HK-2 (cell line): ENCODE data around the gene MYH1.
"Not testable (repeated sequence)": the region's sequence is repeated elsewhere in the genome, so short reads cannot be mapped to it uniquely, and the experiment has no call there.

Source experiments
- DNase-seq: peaks from one replicate; pipeline ENCODE4 v3.0.0-alpha.2; 2018; ENCODE audit not compliant: unreplicated experiment

The MYH1 gene

DNA sequence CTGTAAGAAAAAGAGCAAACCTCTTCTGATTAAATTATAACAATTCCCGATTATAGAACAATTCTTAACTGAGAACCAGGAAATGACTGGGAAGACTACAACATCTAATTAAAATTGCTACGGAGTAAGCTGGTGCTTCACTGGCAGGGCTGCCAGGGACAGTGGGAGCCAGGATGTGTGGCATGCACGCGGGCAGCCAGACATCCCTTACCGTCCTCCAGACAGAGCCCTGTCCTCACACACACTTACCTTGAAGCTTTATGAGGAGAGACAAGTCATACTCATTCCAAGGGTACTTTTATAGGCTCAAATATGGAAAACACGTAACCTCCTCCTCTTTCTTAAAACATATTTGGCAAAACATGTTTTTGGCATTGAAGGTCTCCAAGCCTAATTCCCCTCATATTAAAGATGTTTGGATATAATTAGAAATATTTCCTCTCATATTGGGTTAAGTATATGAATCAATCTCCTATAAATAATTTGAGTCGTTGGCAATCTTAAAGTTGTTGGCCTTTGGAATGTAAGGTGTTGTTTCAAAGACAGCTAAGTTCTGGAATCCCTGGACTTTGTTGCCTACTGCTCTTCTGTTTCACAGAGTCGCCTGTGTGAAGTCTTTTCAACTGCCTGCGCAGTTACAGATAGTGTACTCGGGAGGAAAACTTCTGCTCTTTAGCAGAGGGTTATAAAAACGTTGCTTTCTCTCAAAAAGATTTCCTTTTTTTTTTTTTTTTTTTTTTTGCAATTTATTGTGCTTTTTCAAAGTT is at the start of gene MYH1:
TSS of gene MYH1 (minus strand) at position 272 of the 767 bp plus-strand sequence. CDS start 1,900 bp downstream, outside the sequence.
- DNase-seq: no peak

GRCh38 chr17:10563991-10564660 is 45.8 kb upstream of the MYH1 start:
- DNase-seq: no peak

GRCh38 chr17:10558049-10558448 is 39.7 kb upstream of the MYH1 start:
- DNase-seq: no peak

DNA sequence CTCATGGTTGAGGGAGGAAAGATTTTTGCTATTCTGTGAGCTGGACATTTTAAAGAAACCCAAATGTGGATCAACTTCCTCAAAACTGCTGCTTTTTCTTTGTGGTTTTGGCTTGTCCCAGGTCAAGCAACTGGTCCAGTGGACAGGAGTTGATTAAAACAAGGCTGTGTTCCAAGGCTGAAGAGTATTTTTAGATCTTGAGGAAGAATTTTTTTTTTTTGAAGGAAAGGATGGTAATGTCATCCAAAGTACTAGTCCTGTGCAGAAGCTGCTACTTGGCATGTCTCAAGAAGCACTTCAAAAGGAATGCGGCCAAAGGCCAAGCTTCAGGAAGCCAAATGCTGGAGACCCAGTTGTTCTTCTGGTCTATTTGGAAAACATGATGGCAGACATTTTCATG is 39.1 kb upstream of the MYH1 start:
- DNase-seq: no peak

- DNase-seq: no peak
These were observed 38.1 kb upstream of the MYH1 start for GRCh38 chr17:10556301-10557005.

DNA sequence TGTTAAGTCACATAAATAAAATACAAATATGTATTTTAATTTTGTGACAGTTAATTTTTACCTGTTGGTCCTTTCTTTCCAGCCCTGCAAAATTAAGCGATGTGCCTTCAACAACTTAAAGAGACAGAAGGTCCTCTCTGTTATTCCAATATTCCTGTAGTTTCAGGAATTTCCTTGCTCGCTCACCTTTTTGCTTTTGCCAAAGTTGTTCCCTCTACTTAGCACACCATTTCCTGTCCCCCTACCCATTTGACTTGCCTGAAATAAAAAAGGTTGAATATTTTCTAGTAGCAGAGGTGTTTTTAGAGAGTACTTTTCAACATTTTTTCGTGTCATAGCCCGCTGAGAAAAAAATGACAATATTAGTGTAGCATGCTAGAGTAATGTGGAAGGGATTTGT is 31.7 kb upstream of the MYH1 start:
- DNase-seq: no peak

DNA sequence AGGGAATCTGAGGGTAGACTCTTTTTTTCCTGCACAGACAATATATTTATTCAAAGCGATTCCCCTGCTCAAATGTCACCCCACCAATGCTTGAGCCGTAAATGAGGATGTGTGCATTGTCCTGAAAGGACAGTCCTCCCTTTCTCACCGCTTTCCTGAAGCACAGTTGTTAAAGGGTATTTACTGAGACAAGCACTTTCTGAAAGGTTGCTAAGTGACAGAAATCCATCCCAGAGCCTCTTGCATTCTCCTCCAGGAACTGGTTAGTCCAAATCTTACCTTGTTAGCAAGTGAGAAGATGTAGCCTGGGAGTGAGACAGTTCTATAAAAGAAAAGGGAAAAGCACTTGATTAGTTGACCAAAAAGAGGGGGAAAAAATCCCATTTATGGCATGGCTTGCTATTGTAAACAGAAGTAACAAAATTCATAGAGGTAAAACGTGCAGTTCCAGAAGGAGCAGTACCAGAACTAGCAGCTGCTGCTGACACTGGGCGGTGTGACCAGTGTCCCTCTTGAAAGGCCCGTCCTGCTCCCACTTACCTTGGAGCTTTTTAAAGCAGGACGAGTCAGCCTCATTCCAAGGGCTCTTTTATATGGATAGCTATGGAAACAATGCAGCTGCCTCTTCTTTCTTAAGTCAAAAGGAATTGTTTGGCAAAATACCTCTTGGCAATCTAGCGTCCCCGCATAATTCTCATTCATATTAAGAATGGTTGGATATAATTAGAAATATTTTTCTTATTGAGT is 30.9 kb upstream of the MYH1 start, which contains the start of gene MYH2:
TSS of gene MYH2 (minus strand) at position 563 of the 747 bp plus-strand sequence. CDS start 1,738 bp downstream, outside the sequence.
- no peak for DNase-seq

GRCh38 chr17:10547351-10547750 is 29.0 kb upstream of the MYH1 start:
- no peak for DNase-seq

GRCh38 chr17:10543486-10543885 is 25.1 kb upstream of the MYH1 start:
- DNase-seq: not testable (repeated sequence)

DNA sequence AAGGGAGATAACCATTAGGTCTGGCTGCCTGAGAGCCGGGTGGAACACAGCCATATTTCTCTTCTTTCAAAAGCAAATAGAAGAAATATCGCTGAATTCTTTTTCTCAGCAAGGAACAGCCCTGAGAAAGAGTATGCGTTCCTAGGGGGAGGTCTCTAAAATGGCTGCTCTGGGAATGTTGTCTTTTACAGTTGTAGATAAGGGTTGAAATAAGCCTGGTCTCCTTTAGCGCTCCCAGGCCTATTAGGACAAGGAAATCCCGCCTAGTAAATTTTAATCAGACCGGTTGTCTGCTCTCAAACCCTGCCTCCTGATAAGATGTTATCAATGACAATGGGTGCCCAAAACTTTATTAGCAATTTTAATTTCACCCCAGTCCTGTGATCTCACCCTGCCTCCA is 22.8 kb upstream of the MYH1 start:
- DNase-seq: not testable (repeated sequence)

DNA sequence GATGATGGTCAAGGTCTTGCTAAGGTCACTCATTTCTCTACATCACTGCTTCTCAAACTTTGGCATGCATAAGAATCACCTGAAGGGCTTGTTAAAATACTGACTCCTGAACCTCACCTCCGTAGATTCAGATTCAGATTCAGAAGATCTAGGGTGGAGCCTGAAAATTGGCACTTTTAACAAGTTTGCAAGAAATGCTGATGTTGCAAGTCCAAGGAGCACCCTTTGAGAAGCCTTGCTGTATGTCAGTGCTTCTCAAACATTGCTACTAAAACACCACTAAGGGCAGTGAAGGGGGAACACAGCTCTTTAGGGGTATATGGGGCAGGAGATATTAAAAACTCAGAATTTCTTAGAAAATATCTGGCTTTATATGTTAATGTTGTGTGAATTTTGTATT is 13.7 kb upstream of the MYH1 start:
- DNase-seq: no peak

GRCh38 chr17:10527419-10527818 is 9.1 kb upstream of the MYH1 start:
- no peak for DNase-seq

DNA sequence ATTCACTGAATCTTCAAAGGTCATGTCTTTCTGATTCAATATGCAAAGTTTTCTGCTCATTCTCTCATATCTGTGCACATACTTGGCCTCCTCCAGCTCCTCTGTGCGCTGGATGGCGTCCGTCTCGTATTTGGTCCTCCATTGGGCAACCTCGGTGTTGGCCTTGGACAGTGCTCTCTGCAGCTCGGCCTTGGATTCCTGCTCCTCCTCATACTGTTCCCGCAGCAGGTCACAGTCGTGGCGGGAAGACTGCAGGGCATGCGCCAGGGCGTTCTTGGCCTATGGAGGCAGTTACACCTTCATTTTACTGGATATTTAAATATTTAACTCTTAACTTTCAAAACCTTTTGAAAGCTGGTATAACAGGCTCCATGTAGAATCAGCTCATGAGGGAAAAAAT is 8.2 kb upstream of the MYH1 start:
- no peak for DNase-seq

- DNase-seq: no peak
These were observed 4.7 kb upstream of the MYH1 start for GRCh38 chr17:10523064-10523463.

DNA sequence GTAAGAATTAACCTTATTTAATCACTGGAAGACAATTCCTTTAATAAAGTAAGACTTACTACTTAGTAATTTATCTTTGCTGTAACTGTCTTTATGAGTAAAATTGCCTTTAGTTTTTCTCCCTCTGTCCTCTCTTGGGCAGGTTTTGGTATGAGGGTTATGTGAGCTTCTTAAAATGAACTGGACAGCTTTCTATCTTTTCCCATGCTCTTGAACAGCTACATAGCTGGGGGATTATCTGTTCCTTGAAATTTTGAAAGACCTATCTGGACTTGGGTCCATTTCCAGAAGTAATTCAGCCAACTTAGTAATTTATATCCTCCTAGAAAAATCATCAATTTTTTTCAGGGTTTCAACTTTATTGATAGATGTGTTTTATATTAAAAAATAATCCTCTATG is 3.6 kb upstream of the MYH1 start:
- no peak for DNase-seq

- no peak for DNase-seq
These were observed 1.7 kb downstream of the MYH1 start for GRCh38 chr17:10516638-10517037.

- DNase-seq: no peak
These were observed 2.3 kb downstream of the MYH1 start for GRCh38 chr17:10516065-10516464.

DNA sequence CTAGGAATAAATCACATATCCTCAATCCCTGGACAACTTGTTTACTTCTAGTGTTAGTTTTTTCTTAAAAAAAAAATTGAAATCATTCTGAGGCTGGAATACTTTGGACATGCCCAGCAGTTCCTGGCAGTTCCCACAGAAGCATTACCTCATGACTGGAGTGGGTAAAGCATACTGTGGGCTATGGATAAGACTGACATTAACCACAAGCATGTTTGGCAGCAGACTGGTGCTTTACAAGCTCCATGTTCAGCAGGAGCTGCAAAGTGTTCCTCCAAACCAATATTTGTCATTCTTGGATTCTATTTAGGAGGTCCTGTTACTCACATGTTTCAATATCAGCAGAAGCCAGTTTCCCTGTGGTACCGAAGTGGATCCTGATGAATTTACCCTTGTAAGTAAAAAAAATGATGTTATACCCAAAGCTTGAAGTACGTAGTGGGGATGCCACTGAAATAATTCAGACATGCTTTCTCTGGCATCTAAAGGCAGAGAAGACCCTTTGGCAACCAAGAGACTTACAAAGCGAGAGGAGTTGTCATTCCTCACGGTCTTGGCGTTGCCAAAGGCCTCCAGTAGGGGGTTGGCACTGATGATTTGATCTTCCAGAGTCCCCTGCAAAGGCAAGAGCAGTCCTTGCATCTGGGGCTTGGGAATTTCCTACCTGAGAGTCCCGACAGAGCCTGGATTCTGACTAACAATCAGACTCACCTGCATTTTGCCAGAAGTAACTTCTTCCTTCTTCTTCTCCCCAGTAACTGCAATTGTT is 4.9 kb downstream of the MYH1 start:
- DNase-seq: no peak

GRCh38 chr17:10512856-10513255 is 5.5 kb downstream of the MYH1 start:
- DNase-seq: no peak

DNA sequence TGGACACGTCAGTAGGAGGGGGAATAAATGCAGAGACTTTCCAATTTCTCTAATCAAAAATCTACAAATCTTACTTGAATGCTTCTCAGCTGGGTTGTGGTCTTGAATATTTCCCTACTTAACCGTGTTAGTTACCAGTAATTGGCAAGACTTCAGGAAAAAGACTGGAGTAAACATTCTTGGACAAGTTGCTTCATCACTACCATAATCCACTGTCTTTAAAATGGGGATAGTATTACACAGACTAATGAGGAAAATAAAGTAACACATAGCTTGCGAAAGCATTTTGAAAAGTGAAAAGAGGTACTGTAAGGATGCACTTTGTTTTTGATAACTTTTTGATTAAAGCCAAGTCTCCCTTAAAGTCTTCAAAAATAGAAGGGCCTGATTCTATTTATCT is 18.4 kb downstream of the MYH1 start:
- no peak for DNase-seq

DNA sequence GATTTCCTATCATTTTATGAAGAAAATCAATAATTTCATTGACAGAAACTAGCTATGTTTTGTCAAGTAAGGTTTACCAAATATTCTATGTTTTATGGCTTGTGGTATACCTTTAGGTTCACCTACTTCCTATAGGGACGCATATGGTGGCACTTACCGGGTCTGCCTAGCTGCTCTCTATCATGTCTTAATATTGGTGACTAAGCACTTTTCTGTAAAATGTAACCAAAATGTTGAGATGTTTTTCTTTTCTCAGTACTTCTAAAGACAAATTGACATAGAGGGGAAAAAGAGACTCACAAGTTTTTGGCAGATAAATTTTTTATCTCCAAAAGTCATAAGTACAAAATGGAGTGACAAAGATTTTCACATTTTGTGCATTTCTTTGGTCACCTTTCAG is 26.3 kb downstream of the MYH1 start:
- no peak for DNase-seq
